Measurements from ENCODE around the gene TANGO6. TPM values are rescaled to one million over a fixed set of nuclear protein-coding genes. Genes with fewer than 3 reads are reported as not detected.

The TANGO6 gene
- total and polyA plus RNA-seq, 12 donors = 1.9 to 17.9 (median 10.9) TPM

GRCh38 chr16:69072640-69072974, 229.3 kb downstream of the TANGO6 start:
- H3K9me3 ChIP-seq (replicated peaks in 1 of 3) = no peaks in the 10 kb centered on the region
- intact Hi-C loops (cut with DNase I) = no loop called here
- 68 to 95% (median 86%) methylated on average over 2 of the region's 2 CpGs for WGBS, 4 donors
- TF ChIP-seq POLR2A (IDR thresholded peaks at IDR 0.05) = no peak
- TF ChIP-seq, protein P1, sequence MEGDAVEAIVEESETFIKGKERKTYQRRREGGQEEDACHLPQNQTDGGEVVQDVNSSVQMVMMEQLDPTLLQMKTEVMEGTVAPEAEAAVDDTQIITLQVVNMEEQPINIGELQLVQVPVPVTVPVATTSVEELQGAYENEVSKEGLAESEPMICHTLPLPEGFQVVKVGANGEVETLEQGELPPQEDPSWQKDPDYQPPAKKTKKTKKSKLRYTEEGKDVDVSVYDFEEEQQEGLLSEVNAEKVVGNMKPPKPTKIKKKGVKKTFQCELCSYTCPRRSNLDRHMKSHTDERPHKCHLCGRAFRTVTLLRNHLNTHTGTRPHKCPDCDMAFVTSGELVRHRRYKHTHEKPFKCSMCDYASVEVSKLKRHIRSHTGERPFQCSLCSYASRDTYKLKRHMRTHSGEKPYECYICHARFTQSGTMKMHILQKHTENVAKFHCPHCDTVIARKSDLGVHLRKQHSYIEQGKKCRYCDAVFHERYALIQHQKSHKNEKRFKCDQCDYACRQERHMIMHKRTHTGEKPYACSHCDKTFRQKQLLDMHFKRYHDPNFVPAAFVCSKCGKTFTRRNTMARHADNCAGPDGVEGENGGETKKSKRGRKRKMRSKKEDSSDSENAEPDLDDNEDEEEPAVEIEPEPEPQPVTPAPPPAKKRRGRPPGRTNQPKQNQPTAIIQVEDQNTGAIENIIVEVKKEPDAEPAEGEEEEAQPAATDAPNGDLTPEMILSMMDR (IDR thresholded peaks at IDR 0.05) = no peak
- no peak for DNase-seq
- no peaks in the 10 kb centered on the region for H3K4me1 ChIP-seq (replicated peaks in 1 of 2)
- H3K27me3 ChIP-seq = no peaks in the 10 kb centered on the region
- H3K36me3 ChIP-seq (replicated peaks in 1 of 2) = no peaks in the 10 kb centered on the region
- no peak overlapping the region for H3K4me3 ChIP-seq
- no peak overlapping the region for H3K27ac ChIP-seq

DNA sequence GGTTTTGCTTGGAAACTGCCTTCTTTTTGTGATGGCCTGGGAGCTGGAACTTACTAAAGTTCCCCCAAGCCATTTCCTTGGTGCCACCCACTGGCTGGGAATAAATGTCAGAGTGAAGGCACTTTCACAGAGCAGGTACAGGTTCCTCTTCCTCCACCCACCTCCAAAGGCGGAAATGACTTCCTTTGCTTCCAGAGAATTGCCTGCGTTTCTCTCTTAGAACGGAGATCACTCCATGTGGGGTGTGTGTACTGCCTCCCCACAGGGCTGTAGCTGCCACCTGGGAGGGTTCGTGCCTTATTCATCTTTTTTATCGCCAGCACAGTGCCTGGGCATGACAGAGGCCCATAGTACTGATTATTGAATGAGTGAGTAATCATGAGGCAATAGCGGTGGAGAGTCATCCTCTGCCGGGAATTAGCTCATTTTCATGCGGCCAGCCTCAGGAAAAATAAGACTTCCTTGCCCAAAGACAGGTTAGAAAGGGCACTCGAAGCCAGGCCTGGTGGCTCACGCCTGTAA, 229.9 kb downstream of the TANGO6 start:
- 84 to 92% (median 88%) methylated on average over 10 of the region's 10 CpGs for WGBS, 4 donors
- Histone ChIP-seq H3K27me3 (no peaks in the 10 kb centered on the region), H3K9me3 (replicated peaks in 1 of 3) (no peaks in the 10 kb centered on the region), H3K4me1 (replicated peaks in 1 of 2) (no peaks in the 10 kb centered on the region), H3K36me3 (replicated peaks in 1 of 2) (no peaks in the 10 kb centered on the region), H3K4me3 (no peak overlapping the region), H3K27ac (no peak overlapping the region)
- intact Hi-C loops (cut with DNase I) = no loop called here
- DNase-seq = peak in 5 of 7 donors; percentile 34 to 57 (median 38)
- TF ChIP-seq POLR2A (IDR thresholded peaks at IDR 0.05) = no peak

GRCh38 chr16:69077251-69077650, 233.9 kb downstream of the TANGO6 start:
- no peak for DNase-seq
- intact Hi-C loops (cut with DNase I) = no loop called here

GRCh38 chr16:69078073-69078472, 234.7 kb downstream of the TANGO6 start:
- no peak for TF ChIP-seq POLR2A (IDR thresholded peaks at IDR 0.05)
- TF ChIP-seq, protein P1 (IDR thresholded peaks at IDR 0.05) = no peak
- 87 to 91% (median 88%) methylated on average over 7 of the region's 7 CpGs for WGBS, 4 donors

More at GRCh38 chr16:69077251-69077650, 233.9 kb downstream of the TANGO6 start:
- no peak for TF ChIP-seq POLR2A (IDR thresholded peaks at IDR 0.05)
- TF ChIP-seq, protein P1 (IDR thresholded peaks at IDR 0.05) = no peak
- H3K36me3 ChIP-seq (replicated peaks in 1 of 2) = no peaks in the 10 kb centered on the region
- H3K4me1 ChIP-seq (replicated peaks in 1 of 2) = no peaks in the 10 kb centered on the region
- no peaks in the 10 kb centered on the region for H3K9me3 ChIP-seq (replicated peaks in 1 of 3)
- 82 to 95% (median 88%) methylated on average over 4 of the region's 4 CpGs for WGBS, 4 donors
- H3K27me3 ChIP-seq = no peaks in the 10 kb centered on the region
- no peak overlapping the region for H3K4me3 ChIP-seq
- no peak overlapping the region for H3K27ac ChIP-seq

DNA sequence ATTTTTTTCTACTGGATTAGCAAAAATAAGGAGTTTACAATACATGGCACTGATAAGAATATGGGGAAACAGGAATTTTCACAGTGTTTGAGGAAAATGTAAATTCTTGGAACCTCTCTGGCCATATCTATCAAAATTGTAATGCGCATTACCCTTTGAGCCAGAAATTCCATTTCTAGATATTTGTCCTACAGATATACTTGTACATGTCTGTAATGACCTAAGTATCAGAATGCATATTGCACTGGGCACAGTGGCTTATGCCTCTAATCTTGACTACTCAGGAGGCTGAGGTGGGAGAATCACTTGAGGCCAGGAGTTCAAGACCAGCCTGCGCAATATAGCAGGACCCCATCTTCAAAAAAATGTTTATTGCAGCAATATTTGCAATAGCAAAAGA, 236.4 kb downstream of the TANGO6 start:
- DNase-seq = no peak
- no peak for TF ChIP-seq POLR2A (IDR thresholded peaks at IDR 0.05)
- TF ChIP-seq, protein P1 (IDR thresholded peaks at IDR 0.05) = no peak
- no peak overlapping the region for H3K27ac ChIP-seq
- H3K4me3 ChIP-seq = no peak overlapping the region
- intact Hi-C loops (cut with DNase I) = no loop called here
- H3K27me3 ChIP-seq = no peaks in the 10 kb centered on the region
- no peaks in the 10 kb centered on the region for H3K9me3 ChIP-seq (replicated peaks in 1 of 3)
- WGBS, 4 donors = 95 to 99% (median 97%) methylated on average over 2 of the region's 2 CpGs
- no peaks in the 10 kb centered on the region for H3K4me1 ChIP-seq (replicated peaks in 1 of 2)
- H3K36me3 ChIP-seq (replicated peaks in 1 of 2) = no peaks in the 10 kb centered on the region

More at GRCh38 chr16:69078073-69078472, 234.7 kb downstream of the TANGO6 start:
- Histone ChIP-seq H3K27me3 (no peaks in the 10 kb centered on the region), H3K4me1 (replicated peaks in 1 of 2) (no peaks in the 10 kb centered on the region), H3K9me3 (replicated peaks in 1 of 3) (no peaks in the 10 kb centered on the region), H3K27ac (no peak overlapping the region), H3K36me3 (replicated peaks in 1 of 2) (no peaks in the 10 kb centered on the region), H3K4me3 (no peak overlapping the region)
- no peak for DNase-seq
- intact Hi-C loops (cut with DNase I) = no loop called here

All from adrenal gland (tissue), 12 donors.